ENCODE results near the gene GOT1. TPM values are rescaled to one million over a fixed set of nuclear protein-coding genes. Genes with fewer than 3 reads are reported as not detected.
A peak's percentile ranks its signal among the peaks of the same experiment; 100 is the strongest.

The GOT1 gene
- total RNA-seq, 1 experiment from 2014 or later = 65.7 TPM

GRCh38 chr10:99410876-99411275, 19.5 kb downstream of the GOT1 start:
- TF ChIP-seq CTCF (conservative IDR thresholded peaks at IDR 0.05; ENCODE audit: low read depth, low read length) = no peak
- TF ChIP-seq EZH2 (IDR thresholded peaks at IDR 0.05; ENCODE audit: borderline replicate concordance, low read depth, low read length, poor library complexity, severe bottlenecking) = no peak
- no TSS peak for BruUV-seq (replicated peaks)
- peaks cover 12% of the 10 kb centered on the region for H3K36me3 ChIP-seq (ENCODE audit: insufficient read depth, low read length, poor library complexity, severe bottlenecking)
- CTCF ChIA-PET = no interaction called here
- intact Hi-C loops (cut with micrococcal nuclease; ENCODE audit: unreplicated experiment) = no loop called here
- no peak overlapping the region for H3K27ac ChIP-seq (ENCODE audit: low read depth, low read length, poor library complexity, severe bottlenecking)
- no peaks in the 10 kb centered on the region for H3K27me3 ChIP-seq (replicated peaks; ENCODE audit: insufficient read depth, low read depth, low read length, poor library complexity)
- H3K4me1 ChIP-seq (ENCODE audit: insufficient read depth, low read length, poor library complexity, severe bottlenecking) = peaks cover 14% of the 10 kb centered on the region
- no peaks in the 10 kb centered on the region for H3K9me3 ChIP-seq (ENCODE audit: low read depth, low read length, poor library complexity, severe bottlenecking)
- no peak overlapping the region for H3K4me3 ChIP-seq (ENCODE audit: low read depth, low read length, poor library complexity, severe bottlenecking)
- POLR2A ChIA-PET (ENCODE audit: low non-redundant PET) = no interaction called here
- no peak for DNase-seq (ENCODE audit: low spot score)

- CTCF ChIA-PET = interaction anchor here (0.6 kb wide), 1 partner anchor 193 kb away, joined by 3 read pairs; no protein-coding TSS in a partner anchor
- H3K4me1 ChIP-seq (ENCODE audit: insufficient read depth, low read length, poor library complexity, severe bottlenecking) = peaks cover 14% of the 10 kb centered on the region
- no peaks in the 10 kb centered on the region for H3K9me3 ChIP-seq (ENCODE audit: low read depth, low read length, poor library complexity, severe bottlenecking)
- no peak overlapping the region for H3K27ac ChIP-seq (ENCODE audit: low read depth, low read length, poor library complexity, severe bottlenecking)
- DNase-seq (ENCODE audit: low spot score) = peak; percentile 20
- H3K36me3 ChIP-seq (ENCODE audit: insufficient read depth, low read length, poor library complexity, severe bottlenecking) = peaks cover 19% of the 10 kb centered on the region
- no peak overlapping the region for H3K4me3 ChIP-seq (ENCODE audit: low read depth, low read length, poor library complexity, severe bottlenecking)
- intact Hi-C loops (cut with micrococcal nuclease; ENCODE audit: unreplicated experiment) = no loop called here
- BruUV-seq (replicated peaks) = no TSS peak
- no peaks in the 10 kb centered on the region for H3K27me3 ChIP-seq (replicated peaks; ENCODE audit: insufficient read depth, low read depth, low read length, poor library complexity)
- TF ChIP-seq CTCF (conservative IDR thresholded peaks at IDR 0.05; ENCODE audit: low read depth, low read length) (no peak), EZH2 (IDR thresholded peaks at IDR 0.05; ENCODE audit: borderline replicate concordance, low read depth, low read length, poor library complexity, severe bottlenecking) (no peak)
- POLR2A ChIA-PET (ENCODE audit: low non-redundant PET) = no interaction called here
These were observed 20.3 kb downstream of the GOT1 start for GRCh38 chr10:99410146-99410545.

GRCh38 chr10:99406149-99406548, 24.3 kb downstream of the GOT1 start:
- ChIA-PET POLR2A (ENCODE audit: low non-redundant PET) (no interaction called here), CTCF (no interaction called here)
- peaks cover 14% of the 10 kb centered on the region for H3K4me1 ChIP-seq (ENCODE audit: insufficient read depth, low read length, poor library complexity, severe bottlenecking)
- intact Hi-C loops (cut with micrococcal nuclease; ENCODE audit: unreplicated experiment) = no loop called here
- DNase-seq (ENCODE audit: low spot score) = no peak
- BruUV-seq (replicated peaks) = no TSS peak
- H3K27ac ChIP-seq (ENCODE audit: low read depth, low read length, poor library complexity, severe bottlenecking) = no peak overlapping the region
- no peaks in the 10 kb centered on the region for H3K9me3 ChIP-seq (ENCODE audit: low read depth, low read length, poor library complexity, severe bottlenecking)
- TF ChIP-seq CTCF (conservative IDR thresholded peaks at IDR 0.05; ENCODE audit: low read depth, low read length) = no peak
- TF ChIP-seq EZH2 (IDR thresholded peaks at IDR 0.05; ENCODE audit: borderline replicate concordance, low read depth, low read length, poor library complexity, severe bottlenecking) = no peak
- no peaks in the 10 kb centered on the region for H3K27me3 ChIP-seq (replicated peaks; ENCODE audit: insufficient read depth, low read depth, low read length, poor library complexity)
- peaks cover 43% of the 10 kb centered on the region for H3K36me3 ChIP-seq (ENCODE audit: insufficient read depth, low read length, poor library complexity, severe bottlenecking)
- H3K4me3 ChIP-seq (ENCODE audit: low read depth, low read length, poor library complexity, severe bottlenecking) = no peak overlapping the region

Measured in A673 (cell line).